Neural cell (in vitro differentiated cells): ENCODE measurements around the gene MOB3B. TPM values are rescaled to one million over a fixed set of nuclear protein-coding genes. Genes with fewer than 3 reads are reported as not detected.

ENCODE experiments used
- H2AFZ ChIP-seq: fragments of 200-600, 300-800 bp; sonication (generic), shearing (Covaris generic); 2 replicates; pipeline ENCODE4 v1.6.0; 2014; ENCODE audit warnings: low read depth, mild to moderate bottlenecking, antibody characterized with exemption, low read length, moderate library complexity
- H3F3A ChIP-seq: fragments of 200-600 bp; shearing (Covaris generic); 2 replicates; pipeline ENCODE4 v1.6.1; 2016; ENCODE audit warnings: mild to moderate bottlenecking, moderate library complexity, mixed read lengths, antibody characterized with exemption, low read length; ENCODE audit not compliant: insufficient read depth, poor library complexity, severe bottlenecking
- H3K27ac ChIP-seq: fragments of 200-600, 300-800 bp; sonication (generic), shearing (Covaris generic); 2 replicates; pipeline ENCODE4 v1.5.1; 2014; ENCODE audit warnings: mild to moderate bottlenecking, low read length, moderate library complexity
- H3K27me3 ChIP-seq: fragments of 300-800, 200-600 bp; sonication (generic), shearing (Covaris generic); 2 replicates; pipeline ENCODE4 v1.6.0; 2014; ENCODE audit warnings: mild to moderate bottlenecking, low read depth, low read length, moderate library complexity; ENCODE audit not compliant: insufficient read depth
- H3K36me3 ChIP-seq: fragments of 300-800, 200-600 bp; sonication (generic), shearing (Covaris generic); 2 replicates; pipeline ENCODE4 v1.5.1; 2014; ENCODE audit warnings: mild to moderate bottlenecking, antibody characterized with exemption, low read length, moderate library complexity; ENCODE audit not compliant: insufficient read depth
- H3K4me2 ChIP-seq: fragments of 300-800, 200-600 bp; sonication (generic), shearing (Covaris generic); 2 replicates; pipeline ENCODE4 v1.6.0; 2014; ENCODE audit warnings: mild to moderate bottlenecking, low read length
- H3K4me3 ChIP-seq: fragments of 300-800, 200-600 bp; sonication (generic), shearing (Covaris generic); 2 replicates; pipeline ENCODE4 v1.5.1; 2014; ENCODE audit warnings: mild to moderate bottlenecking, low read length, moderate library complexity
- H3K79me2 ChIP-seq: fragments of 200-600 bp; shearing (Covaris generic); replicated peaks from 2 replicates; pipeline ENCODE4 v1.6.0; 2014; ENCODE audit warnings: mild to moderate bottlenecking, low read length, moderate library complexity; ENCODE audit not compliant: insufficient read depth
- H3K9ac ChIP-seq: fragments of 300-800, 200-600 bp; sonication (generic), shearing (Covaris generic); 2 replicates; pipeline ENCODE4 v1.6.1; 2016; ENCODE audit warnings: mild to moderate bottlenecking, low read length, mixed read lengths
- H3K9me2 ChIP-seq: fragments of 200-600 bp; shearing (Covaris generic); 2 replicates; pipeline ENCODE4 v1.6.1; 2016; ENCODE audit warnings: mild to moderate bottlenecking, low read length, mixed read lengths; ENCODE audit not compliant: insufficient read depth
- H3K9me3 ChIP-seq: fragments of 200-600, 300-800 bp; sonication (generic), shearing (Covaris generic); 2 replicates; pipeline ENCODE4 v1.6.1; 2016; ENCODE audit warnings: mild to moderate bottlenecking, mixed run types, low read length, moderate library complexity, mixed read lengths
- H4K20me1 ChIP-seq: fragments of 200-600 bp; shearing (Covaris generic); 2 replicates; pipeline ENCODE4 v1.6.1; 2016; ENCODE audit warnings: mild to moderate bottlenecking, mixed run types; ENCODE audit not compliant: insufficient read depth
- CTCF ChIP-seq: fragments of 450-650 bp; IDR thresholded peaks from 2 replicates; pipeline ENCODE4 v1.5.1; 2014; ENCODE audit warnings: antibody characterized with exemption, mild to moderate bottlenecking, moderate library complexity; ENCODE audit not compliant: poor library complexity, severe bottlenecking
- EP300 ChIP-seq: fragments of 450-650 bp; conservative IDR thresholded peaks from 2 replicates; pipeline ENCODE4 v1.6.1; 2014; ENCODE audit warnings: antibody characterized with exemption, mild to moderate bottlenecking, moderate library complexity; ENCODE audit not compliant: poor library complexity, severe bottlenecking
- EZH2 ChIP-seq: fragments of 200-600, 300-800 bp; shearing (Covaris generic), sonication (generic); IDR thresholded peaks from 2 replicates; pipeline ENCODE4 v1.6.1; 2014; ENCODE audit warnings: antibody characterized with exemption, low read length, borderline replicate concordance, mild to moderate bottlenecking; ENCODE audit not compliant: insufficient read depth, poor library complexity, severe bottlenecking
- MXI1 ChIP-seq: fragments of 450-650 bp; conservative IDR thresholded peaks from 2 replicates; pipeline ENCODE4 v1.6.1; 2014; ENCODE audit warnings: antibody characterized with exemption, mild to moderate bottlenecking; ENCODE audit not compliant: poor library complexity, severe bottlenecking
- POLR2AphosphoS5 ChIP-seq: IDR thresholded peaks from 2 replicates; pipeline ENCODE4 v1.6.1; 2012
- RAD21 ChIP-seq: fragments of 450-650 bp; conservative IDR thresholded peaks from 2 replicates; pipeline ENCODE4 v1.6.1; 2014; ENCODE audit warnings: antibody characterized with exemption, mild to moderate bottlenecking, moderate library complexity
- SMC3 ChIP-seq: fragments of 450-650 bp; conservative IDR thresholded peaks from 2 replicates; pipeline ENCODE4 v1.6.1; 2014; ENCODE audit warnings: antibody characterized with exemption, mild to moderate bottlenecking, moderate library complexity; ENCODE audit not compliant: poor library complexity
- TAF1 ChIP-seq: IDR thresholded peaks from 2 replicates; pipeline ENCODE4 v1.6.1; 2012; ENCODE audit warnings: low read depth
- polyA plus RNA-seq: library from polyadenylated mRNA; depleted of rRNA; stranded (reverse); fragments of >200 nt; gene quantifications from 2 replicates; pipeline ENCODE4 v1.2.3, GENCODE V29; 2014
- TF ChIP-seq, protein P1 (sequence below): IDR thresholded peaks from 2 replicates; pipeline ENCODE4 v1.6.1; 2012; ENCODE audit warnings: borderline replicate concordance

MOB3B gene
- polyA plus RNA-seq, 1 donor from 2014 or later: 1.8 TPM

GRCh38 chr9:27340285-27340674 is 189.3 kb downstream of the MOB3B start:
- H4K20me1 ChIP-seq: no peaks in the 10 kb centered on the region
- TF ChIP-seq EZH2: no peak
- TF ChIP-seq POLR2AphosphoS5: no peak
- no peak for TF ChIP-seq EP300
- TF ChIP-seq RAD21: no peak
- TF ChIP-seq MXI1: no peak
- TF ChIP-seq CTCF: no peak
- peaks cover 3% of the 10 kb centered on the region for H3K79me2 ChIP-seq
- H2AFZ ChIP-seq: no peak overlapping the region
- no peaks in the 10 kb centered on the region for H3K36me3 ChIP-seq
- no peak overlapping the region for H3K4me3 ChIP-seq
- no peaks in the 10 kb centered on the region for H3K9me2 ChIP-seq
- H3F3A ChIP-seq: no peaks in the 10 kb centered on the region
- no peak overlapping the region for H3K4me2 ChIP-seq
- H3K9ac ChIP-seq: no peak overlapping the region
- H3K27ac ChIP-seq: no peak overlapping the region
- H3K27me3 ChIP-seq: no peaks in the 10 kb centered on the region
- H3K9me3 ChIP-seq: no peaks in the 10 kb centered on the region

GRCh38 chr9:27339661-27340284 is 189.8 kb downstream of the MOB3B start:
- no peaks in the 10 kb centered on the region for H3K9me3 ChIP-seq
- H3K9me2 ChIP-seq: no peaks in the 10 kb centered on the region
- H3K4me3 ChIP-seq: no peak overlapping the region
- no peak overlapping the region for H2AFZ ChIP-seq
- H3K79me2 ChIP-seq: peaks cover 3% of the 10 kb centered on the region
- H3K27ac ChIP-seq: no peak overlapping the region
- no peaks in the 10 kb centered on the region for H3F3A ChIP-seq
- H3K9ac ChIP-seq: no peak overlapping the region
- H3K27me3 ChIP-seq: no peaks in the 10 kb centered on the region
- TF ChIP-seq SMC3: no peak
- TF ChIP-seq RAD21: no peak
- TF ChIP-seq TAF1: no peak
- TF ChIP-seq CTCF: no peak
- no peak for TF ChIP-seq EZH2
- TF ChIP-seq POLR2AphosphoS5: no peak
- TF ChIP-seq MXI1: no peak
- TF ChIP-seq, protein P1, sequence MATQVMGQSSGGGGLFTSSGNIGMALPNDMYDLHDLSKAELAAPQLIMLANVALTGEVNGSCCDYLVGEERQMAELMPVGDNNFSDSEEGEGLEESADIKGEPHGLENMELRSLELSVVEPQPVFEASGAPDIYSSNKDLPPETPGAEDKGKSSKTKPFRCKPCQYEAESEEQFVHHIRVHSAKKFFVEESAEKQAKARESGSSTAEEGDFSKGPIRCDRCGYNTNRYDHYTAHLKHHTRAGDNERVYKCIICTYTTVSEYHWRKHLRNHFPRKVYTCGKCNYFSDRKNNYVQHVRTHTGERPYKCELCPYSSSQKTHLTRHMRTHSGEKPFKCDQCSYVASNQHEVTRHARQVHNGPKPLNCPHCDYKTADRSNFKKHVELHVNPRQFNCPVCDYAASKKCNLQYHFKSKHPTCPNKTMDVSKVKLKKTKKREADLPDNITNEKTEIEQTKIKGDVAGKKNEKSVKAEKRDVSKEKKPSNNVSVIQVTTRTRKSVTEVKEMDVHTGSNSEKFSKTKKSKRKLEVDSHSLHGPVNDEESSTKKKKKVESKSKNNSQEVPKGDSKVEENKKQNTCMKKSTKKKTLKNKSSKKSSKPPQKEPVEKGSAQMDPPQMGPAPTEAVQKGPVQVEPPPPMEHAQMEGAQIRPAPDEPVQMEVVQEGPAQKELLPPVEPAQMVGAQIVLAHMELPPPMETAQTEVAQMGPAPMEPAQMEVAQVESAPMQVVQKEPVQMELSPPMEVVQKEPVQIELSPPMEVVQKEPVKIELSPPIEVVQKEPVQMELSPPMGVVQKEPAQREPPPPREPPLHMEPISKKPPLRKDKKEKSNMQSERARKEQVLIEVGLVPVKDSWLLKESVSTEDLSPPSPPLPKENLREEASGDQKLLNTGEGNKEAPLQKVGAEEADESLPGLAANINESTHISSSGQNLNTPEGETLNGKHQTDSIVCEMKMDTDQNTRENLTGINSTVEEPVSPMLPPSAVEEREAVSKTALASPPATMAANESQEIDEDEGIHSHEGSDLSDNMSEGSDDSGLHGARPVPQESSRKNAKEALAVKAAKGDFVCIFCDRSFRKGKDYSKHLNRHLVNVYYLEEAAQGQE: no peak
- no peak for TF ChIP-seq EP300
- H3K4me2 ChIP-seq: no peak overlapping the region
- no peaks in the 10 kb centered on the region for H4K20me1 ChIP-seq
- H3K36me3 ChIP-seq: no peaks in the 10 kb centered on the region
